Renal cortex interstitium (tissue), 15 donors: ENCODE data around the gene PTCRA. TPM values are rescaled to one million over a fixed set of nuclear protein-coding genes. Genes with fewer than 3 reads are reported as not detected.
"Not testable (repeated sequence)": the region's sequence is repeated elsewhere in the genome, so short reads cannot be mapped to it uniquely, and the experiment has no call there.

Source experiments
- DNase-seq, 11 donors: peaks; one replicate each; pipeline ENCODE4 v3.0.0-alpha.2; 2013; ENCODE audit warnings: low read depth in 9 of 11, low spot score in 4 of 11; ENCODE audit errors: extremely low read depth in 1 of 11
- long read RNA-seq, 16 experiments: transcript quantifications; one replicate each; lab custom pipeline, GENCODE V29; 2026
- polyA plus RNA-seq, 3 donors: library from polyadenylated mRNA; unstranded; fragments of 120-200 nt; gene quantifications; one replicate each; pipeline ENCODE4 v1.2.1, GENCODE V29; 2013; ENCODE audit not compliant: insufficient read length in 3 of 3

The PTCRA gene
- under 1 TPM in 2 of 3 donors, not detected in 1; 0.25 to 0.40 TPM for polyA plus RNA-seq
- long read RNA-seq, donor 1: 0 reads
- long read RNA-seq, donor 2, partial matches to known transcripts: 0 of 1 reads
- long read RNA-seq, donor 2, other reads (novel, unspliced or antisense): 0 of 1 reads
- long read RNA-seq, donor 3: 0 reads
- long read RNA-seq, donor 4: 0 reads
- long read RNA-seq, donor 5: 0 reads
- long read RNA-seq, donor 6: 0 reads
- long read RNA-seq, donor 7: 0 reads
- long read RNA-seq, donor 8: 0 reads
- long read RNA-seq, donor 9: 0 reads
- long read RNA-seq, donor 10: 0 reads
- long read RNA-seq, donor 11: 0 reads
- long read RNA-seq, donor 12: 0 reads
- long read RNA-seq, donor 13: 0 reads
- long read RNA-seq, donor 14: 0 reads
- long read RNA-seq, donor 15: 0 reads
- long read RNA-seq, donor 16, partial matches to known transcripts: 0 of 1 reads
- long read RNA-seq, donor 16, other reads (novel, unspliced or antisense): 0 of 1 reads

- no peak for DNase-seq
Measured at GRCh38 chr6:42915732-42916131, at the start of gene PTCRA. Gene PTCRA, plus strand, starts transcription at chr6:42916053. Its CDS starts 17 bp downstream, at chr6:42916070.

- no peak for DNase-seq
Measured at GRCh38 chr6:42870145-42870936, 45.5 kb upstream of the PTCRA start.

GRCh38 chr6:42871711-42872110 lies 44.1 kb upstream of the PTCRA start:
- no peak for DNase-seq

- DNase-seq: no peak
Measured at GRCh38 chr6:42873313-42873712, 42.5 kb upstream of the PTCRA start.

- DNase-seq: no peak
Measured at GRCh38 chr6:42877695-42878094, 38.2 kb upstream of the PTCRA start.

- peak; percentile 74 to 91 (median 83) for DNase-seq
Measured at GRCh38 chr6:42879372-42880239, 36.2 kb upstream of the PTCRA start, which contains the start of gene RPL7L1. Gene RPL7L1, plus strand, starts transcription at chr6:42879616. Its CDS starts 295 bp downstream, at chr6:42879911.

- peak in 1 of 11 donors; percentile 16 for DNase-seq
Measured at GRCh38 chr6:42880240-42880817, 35.5 kb upstream of the PTCRA start.

- DNase-seq: not testable (repeated sequence)
Measured at GRCh38 chr6:42880871-42881270, 35.0 kb upstream of the PTCRA start.

GRCh38 chr6:42885702-42886101 lies 30.2 kb upstream of the PTCRA start:
- DNase-seq: no peak

- not testable (repeated sequence) for DNase-seq
Measured at GRCh38 chr6:42888201-42888600, 27.7 kb upstream of the PTCRA start.

- DNase-seq: no peak
Measured at GRCh38 chr6:42889815-42890214, 26.0 kb upstream of the PTCRA start.

- DNase-seq: peak; percentile 87 to 95 (median 91)
Measured at GRCh38 chr6:42890311-42891198, 25.3 kb upstream of the PTCRA start.

GRCh38 chr6:42891199-42891722 lies 24.6 kb upstream of the PTCRA start:
- DNase-seq: no peak

GRCh38 chr6:42894041-42894828 lies 21.6 kb upstream of the PTCRA start:
- DNase-seq: not testable (repeated sequence)

GRCh38 chr6:42896178-42896719 lies 19.6 kb upstream of the PTCRA start:
- no peak for DNase-seq

- peak in 6 of 11 donors; percentile 48 to 70 (median 54) for DNase-seq
Measured at GRCh38 chr6:42898891-42899361, 16.9 kb upstream of the PTCRA start.
